ENCODE data around the gene MAFF.

Gene MAFF

DNA sequence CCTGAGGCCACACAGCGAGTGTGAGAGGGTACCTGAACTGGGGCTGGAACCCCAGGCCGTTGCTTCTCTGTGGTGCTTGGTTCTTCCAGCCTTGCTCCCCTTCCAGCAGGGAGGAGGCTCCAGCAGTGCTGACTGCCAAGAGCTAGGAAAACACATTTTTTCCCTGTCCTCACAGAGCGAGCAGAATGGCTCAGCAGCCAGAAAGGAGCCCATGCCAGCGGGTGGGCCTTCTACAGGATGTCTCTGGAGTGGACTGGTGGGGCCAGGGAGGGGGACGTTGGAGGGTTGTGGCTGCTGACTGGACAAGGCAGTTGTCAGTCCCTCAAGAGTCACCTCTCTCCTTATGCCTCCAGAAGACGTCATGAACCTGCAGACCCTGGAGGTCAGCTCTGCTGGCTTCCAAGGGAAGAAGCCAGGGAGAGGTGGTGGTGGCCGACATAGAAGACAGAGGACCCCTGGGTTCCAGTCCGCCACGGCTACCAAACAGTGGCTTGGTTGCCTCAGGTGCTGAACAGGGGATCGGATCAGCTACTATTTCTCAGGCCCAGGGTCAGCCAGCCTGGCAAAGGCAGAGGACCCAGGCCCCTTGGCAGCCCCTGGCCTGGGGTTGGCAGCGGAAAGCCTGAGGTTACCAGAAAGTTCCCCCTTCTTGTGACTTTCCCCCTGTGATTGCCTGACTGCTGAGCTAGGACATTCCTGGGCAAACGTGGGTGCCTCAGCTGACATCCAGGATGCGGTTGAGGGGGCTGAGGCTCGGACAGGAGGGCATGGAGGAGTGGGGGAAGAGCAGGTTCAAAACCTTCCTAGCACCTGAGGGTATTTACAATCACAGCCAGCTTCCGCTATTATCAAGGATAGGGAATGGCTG, 3.7 kb downstream of the MAFF start:
- DNase-seq, result peak; percentile 94

- DNase-seq, result no peak
Measured at GRCh38 chr22:38207898-38208432, 6.2 kb downstream of the MAFF start.

- no peak for DNase-seq
Measured at GRCh38 chr22:38208551-38208968, 6.8 kb downstream of the MAFF start.

- no peak for DNase-seq
Measured at GRCh38 chr22:38211556-38211955, 9.8 kb downstream of the MAFF start.

- DNase-seq, result no peak
Measured at GRCh38 chr22:38212442-38212841, 10.6 kb downstream of the MAFF start.

DNA sequence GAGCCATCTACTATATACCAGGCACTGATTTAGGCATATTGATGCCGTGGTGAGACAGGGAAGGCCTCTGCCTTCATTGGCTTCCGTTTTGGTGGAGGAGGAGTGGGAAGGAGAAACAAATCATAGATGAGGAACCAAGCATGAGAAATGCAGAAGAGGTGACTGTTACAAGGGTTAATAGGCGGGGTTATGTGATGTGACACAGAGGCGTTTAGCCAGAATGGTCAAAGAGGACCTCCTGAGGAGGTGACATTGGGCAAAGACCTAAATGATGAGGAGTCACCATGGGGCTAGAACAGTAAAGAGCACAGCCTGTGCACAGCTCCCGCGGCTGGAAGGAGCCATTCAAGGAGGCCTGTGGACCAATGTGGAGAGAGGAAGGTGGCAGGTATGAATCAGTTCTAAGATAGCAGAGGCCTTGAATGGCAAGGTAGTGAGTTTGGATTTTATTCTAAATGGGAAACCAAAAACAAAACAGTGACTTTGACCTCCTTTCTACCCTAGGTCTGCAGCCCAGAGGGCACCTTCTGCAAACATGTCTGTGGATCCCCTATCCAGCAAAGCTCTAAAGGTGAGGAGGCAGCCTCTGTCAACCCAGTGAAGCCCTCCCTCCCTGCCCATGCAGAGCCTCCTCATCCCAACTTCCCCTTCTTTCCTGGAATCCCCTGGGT, 11.7 kb downstream of the MAFF start:
- DNase-seq, result no peak

- DNase-seq, result peak; percentile 50
Measured at GRCh38 chr22:38213990-38214301, 12.2 kb downstream of the MAFF start.

GRCh38 chr22:38214302-38215056, 12.7 kb downstream of the MAFF start:
- DNase-seq, result peak; percentile 86

DNA sequence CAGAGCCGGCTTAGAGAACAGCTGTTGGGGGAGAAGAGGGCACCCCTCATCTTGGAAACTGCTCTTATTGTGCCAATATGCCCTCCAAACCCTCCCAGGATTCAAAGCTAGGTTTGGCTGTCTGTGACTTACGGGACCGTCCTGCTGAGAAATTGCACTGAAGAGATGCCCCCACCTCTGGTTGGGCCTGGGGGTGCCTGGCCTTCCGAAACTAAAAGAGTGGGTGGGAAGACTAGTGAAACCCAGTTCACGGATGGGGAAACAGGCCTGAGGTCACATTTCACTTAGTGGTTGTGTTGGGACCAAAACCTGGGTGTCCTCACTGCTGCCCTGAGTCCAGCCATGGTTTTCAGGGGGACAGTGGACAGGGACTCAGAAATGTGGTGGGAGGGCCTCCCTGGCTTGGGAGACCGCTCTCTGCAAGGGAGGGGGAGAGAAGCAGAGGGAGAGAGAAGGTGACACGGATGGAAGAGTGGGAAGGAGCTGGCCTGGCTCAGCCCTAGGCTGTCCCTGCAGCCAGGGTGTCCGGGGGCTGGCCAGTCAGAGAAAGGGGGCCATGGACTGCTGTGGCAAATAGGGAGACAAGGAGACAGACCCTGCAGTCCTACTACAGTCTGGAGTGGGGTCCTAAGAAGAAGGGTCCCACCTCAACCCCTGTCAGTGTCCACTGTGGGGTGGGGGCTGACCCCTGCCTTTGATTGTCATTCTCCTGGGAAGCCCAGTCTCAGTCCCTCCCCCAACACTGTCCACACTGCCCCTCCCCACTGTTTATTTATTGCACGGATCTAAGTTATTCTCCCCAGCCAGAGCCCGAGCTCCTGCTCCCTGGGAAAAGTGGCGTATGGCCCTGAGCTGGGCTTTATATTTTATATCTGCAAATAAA, 13.6 kb downstream of the MAFF start:
- DNase-seq, result no peak

DNA sequence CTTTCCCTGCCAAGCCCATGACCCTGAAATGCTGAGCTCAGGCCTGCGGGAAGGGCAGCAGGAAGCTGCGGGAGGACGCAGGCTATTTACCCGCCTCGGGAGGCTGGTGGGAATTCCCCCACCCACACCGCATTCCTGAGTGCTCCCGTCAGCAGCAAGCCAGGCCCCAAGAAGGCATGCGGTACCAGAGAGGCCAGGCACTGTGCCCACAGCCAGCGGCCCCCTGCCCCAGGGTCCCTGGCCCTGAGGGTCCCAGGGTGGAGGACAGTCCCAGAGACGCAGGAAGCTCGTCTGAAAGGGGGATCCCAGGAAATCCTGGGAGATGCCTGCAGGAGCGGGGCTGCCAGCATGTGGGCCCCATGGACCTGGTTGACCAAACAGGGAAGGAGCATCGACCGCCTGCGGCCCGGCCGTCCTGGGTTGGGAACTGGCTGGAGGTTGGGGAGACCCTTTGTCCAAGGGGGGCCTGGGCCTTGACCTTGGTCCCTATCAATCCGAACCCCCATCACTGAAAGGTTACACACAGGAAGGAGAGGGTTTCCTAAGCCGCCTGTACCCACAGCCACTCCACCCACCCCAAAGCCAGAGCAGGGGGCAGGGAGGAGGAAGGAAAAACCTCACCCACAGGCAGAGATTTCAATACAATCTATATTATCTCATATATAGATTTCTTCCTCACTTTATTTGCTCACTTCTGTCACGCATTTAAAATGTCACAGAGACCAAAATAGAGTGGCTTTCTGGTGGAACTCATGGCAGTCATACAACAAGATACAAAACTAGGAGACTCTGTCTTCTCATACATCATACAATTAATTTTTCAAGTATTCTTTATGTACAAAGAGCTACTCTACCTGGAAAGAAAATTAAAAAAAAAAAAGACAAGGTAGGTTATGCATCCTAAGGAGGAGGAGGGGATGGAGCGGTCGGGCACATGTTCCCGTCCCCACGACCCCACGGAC, 17.1 kb downstream of the MAFF start:
- peak; percentile 82 for DNase-seq

DNA sequence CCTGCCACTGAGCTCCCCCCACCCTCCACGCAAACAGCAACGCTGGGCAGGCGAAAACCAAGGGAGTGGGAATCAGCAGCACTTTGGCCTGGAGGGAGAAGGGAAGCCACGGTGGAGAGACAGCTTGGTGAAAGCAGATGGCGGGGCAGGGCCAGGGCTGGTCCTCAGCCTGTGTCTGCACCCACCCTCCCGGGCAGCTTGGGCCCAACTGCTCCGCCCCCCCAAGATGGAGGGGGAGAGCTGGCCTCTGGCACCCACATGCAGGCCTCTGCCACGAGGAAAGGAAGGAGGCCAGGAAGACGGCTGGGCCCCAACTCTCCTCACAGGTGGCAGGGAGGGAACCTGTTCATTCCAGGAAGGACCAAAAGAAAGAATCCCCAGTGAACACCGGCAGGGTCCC, 17.8 kb downstream of the MAFF start:
- no peak for DNase-seq

GRCh38 chr22:38220163-38220562, 18.4 kb downstream of the MAFF start:
- no peak for DNase-seq

GRCh38 chr22:38220653-38221386, 19.0 kb downstream of the MAFF start:
- DNase-seq, result no peak

- DNase-seq, result no peak
Measured at GRCh38 chr22:38221407-38221806, 19.6 kb downstream of the MAFF start.

GRCh38 chr22:38221908-38222796, 20.4 kb downstream of the MAFF start:
- no peak for DNase-seq

DNA sequence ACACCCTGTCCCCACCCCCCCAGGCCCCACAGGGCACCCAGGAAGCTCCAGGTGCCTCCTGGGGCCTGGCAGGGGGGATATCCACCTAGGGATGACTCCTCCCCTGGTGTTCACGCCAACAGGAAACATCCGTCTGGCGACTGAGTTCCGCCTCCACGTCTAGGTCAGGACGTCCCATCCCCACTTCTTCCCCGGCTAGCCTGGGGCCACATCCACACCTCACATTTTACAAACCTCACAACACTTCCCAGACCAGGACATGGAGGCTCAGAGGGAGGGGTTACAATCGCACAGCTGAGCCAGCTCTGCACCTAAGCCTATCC, 21.0 kb downstream of the MAFF start:
- no peak for DNase-seq

DNA sequence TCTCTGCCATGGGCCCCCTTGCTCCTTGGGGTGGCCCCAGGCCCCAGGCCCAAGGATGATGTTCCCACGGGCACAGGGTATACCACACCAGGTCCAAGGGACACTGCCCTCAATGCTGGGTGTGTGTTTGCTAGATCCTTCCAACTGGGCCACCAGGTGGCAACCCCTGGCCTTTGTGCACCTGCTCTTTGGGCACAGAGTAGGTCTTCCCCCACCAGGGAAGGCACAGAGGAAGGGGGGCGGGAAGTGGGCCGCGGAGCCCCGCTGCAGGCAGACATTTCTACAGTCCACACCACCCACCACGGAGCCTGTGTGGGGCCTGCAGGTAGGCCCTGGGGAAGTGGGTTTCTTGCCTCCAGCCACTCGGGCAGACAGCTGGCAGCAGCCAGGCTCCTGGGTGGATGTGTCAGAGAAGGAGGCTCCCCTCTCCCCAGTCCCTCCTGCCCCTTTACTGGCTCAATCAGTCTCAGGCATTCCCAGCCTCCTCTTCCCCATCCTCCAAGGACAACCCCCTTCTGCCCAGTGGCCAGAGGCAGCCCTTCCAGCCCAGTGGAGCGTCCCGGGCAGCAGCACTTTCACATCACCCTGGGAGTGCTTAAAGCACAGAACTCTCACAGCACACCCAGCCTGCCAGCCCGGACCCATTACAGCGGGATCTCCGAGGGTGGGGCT, 21.6 kb downstream of the MAFF start:
- DNase-seq, result no peak

DNA sequence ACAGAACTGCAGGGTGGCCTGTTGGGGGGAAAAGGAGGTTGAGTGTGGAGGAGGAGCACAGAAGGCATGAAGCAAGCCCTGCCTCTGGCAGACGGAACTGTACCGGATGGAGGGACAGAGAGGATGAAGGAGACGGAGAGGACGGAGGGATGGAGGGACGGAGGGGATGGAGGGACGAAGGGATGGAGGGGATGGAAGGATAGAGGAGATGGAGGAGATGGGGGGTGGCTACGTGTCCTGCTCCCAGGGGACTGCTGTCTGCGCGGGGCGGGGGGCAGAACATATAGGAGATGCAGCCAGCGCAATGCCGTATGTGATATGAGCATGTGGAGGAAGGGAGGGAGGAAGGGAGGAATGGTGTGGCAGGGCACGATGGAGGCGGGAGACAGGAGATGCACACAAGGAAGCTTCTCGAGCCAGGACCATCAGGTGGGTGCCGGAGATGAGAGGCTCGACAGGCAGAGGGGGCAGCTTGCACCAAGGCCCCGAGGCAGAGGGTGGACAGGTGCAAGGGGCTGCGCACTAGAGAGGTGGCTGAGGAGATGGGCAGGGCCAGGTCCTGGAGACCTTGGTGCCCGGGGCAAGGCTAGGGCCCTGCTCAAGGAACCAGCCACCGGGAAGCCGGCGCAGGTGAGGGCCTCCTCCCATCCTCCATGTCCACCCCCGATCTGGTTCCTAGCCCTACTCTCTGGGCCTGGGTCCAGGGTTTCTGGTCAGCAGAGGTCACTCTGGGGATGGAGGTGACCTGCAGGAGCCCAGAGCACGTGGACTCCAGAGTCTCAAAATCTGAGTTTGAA, 25.3 kb downstream of the MAFF start:
- no peak for DNase-seq
